Erythroblast (primary cell): Measurements from ENCODE around the gene ST7L.
A peak's percentile ranks its signal among the peaks of the same experiment; 100 is the strongest.

ENCODE experiments used
- DNase-seq, 2 experiments: peaks; one replicate each; lab custom pipeline; 2025; lab: John Stamatoyannopoulos, UW
- GATA1 ChIP-seq: IDR thresholded peaks from 2 replicates; pipeline ENCODE4 v1.6.1; 2011; ENCODE audit warnings: low read depth, mild to moderate bottlenecking, control low read depth, low read length, moderate library complexity
- POLR2A ChIP-seq: IDR thresholded peaks from 2 replicates; pipeline ENCODE4 v1.6.1; 2011; ENCODE audit warnings: mild to moderate bottlenecking, low read length

ST7L gene

GRCh38 chr1:112544011-112544688 lies 74.8 kb downstream of the ST7L start:
- peak in 1 of 2 experiments; percentile 5 for DNase-seq
- TF ChIP-seq GATA1 (no peak), POLR2A (no peak)

- no peak for TF ChIP-seq GATA1
- TF ChIP-seq POLR2A, result no peak
- no peak for DNase-seq
Measured at GRCh38 chr1:112542206-112542973, 76.6 kb downstream of the ST7L start.

GRCh38 chr1:112541299-112541698 lies 77.6 kb downstream of the ST7L start:
- no peak for DNase-seq
- TF ChIP-seq GATA1 (no peak), POLR2A (no peak)

- TF ChIP-seq POLR2A (no peak), GATA1 (no peak)
Measured at GRCh38 chr1:112540226-112540794, 78.6 kb downstream of the ST7L start.

GRCh38 chr1:112538883-112539282 lies 80.1 kb downstream of the ST7L start:
- TF ChIP-seq GATA1 (no peak), POLR2A (no peak)
- DNase-seq, result no peak

More at GRCh38 chr1:112540226-112540794, 78.6 kb downstream of the ST7L start:
- no peak for DNase-seq

GRCh38 chr1:112537456-112537855 lies 81.5 kb downstream of the ST7L start:
- no peak for DNase-seq
- no peak for TF ChIP-seq POLR2A

- TF ChIP-seq POLR2A, result no peak
- no peak for TF ChIP-seq GATA1
- no peak for DNase-seq
Measured at GRCh38 chr1:112536561-112536960, 82.4 kb downstream of the ST7L start.

- DNase-seq, result no peak
- TF ChIP-seq GATA1, result no peak
Measured at GRCh38 chr1:112533029-112533428, 85.9 kb downstream of the ST7L start.

- TF ChIP-seq GATA1 (no peak), POLR2A (no peak)
- no peak for DNase-seq
Measured at GRCh38 chr1:112532064-112532463, 86.9 kb downstream of the ST7L start.

GRCh38 chr1:112530832-112531231 lies 88.1 kb downstream of the ST7L start:
- no peak for DNase-seq
- TF ChIP-seq GATA1 (no peak), POLR2A (no peak)

GRCh38 chr1:112529301-112529700 lies 89.6 kb downstream of the ST7L start:
- no peak for DNase-seq
- TF ChIP-seq POLR2A (no peak), GATA1 (no peak)

GRCh38 chr1:112528076-112528475 lies 90.9 kb downstream of the ST7L start:
- DNase-seq, result no peak
- no peak for TF ChIP-seq POLR2A
- no peak for TF ChIP-seq GATA1

GRCh38 chr1:112527266-112528010 lies 91.5 kb downstream of the ST7L start:
- no peak for DNase-seq
- TF ChIP-seq GATA1 (no peak), POLR2A (no peak)

GRCh38 chr1:112524986-112525385 lies 94.0 kb downstream of the ST7L start:
- no peak for TF ChIP-seq POLR2A
- no peak for TF ChIP-seq GATA1
- no peak for DNase-seq
